Activated CD8-positive, alpha-beta memory T cell treated with anti-CD3 and anti-CD28 coated beads, Interleukin-2, amount 10 ng/mL, durations not matched to agents 7 days and 5 days (primary cell): Measurements from ENCODE around the gene SIRPB2. TPM values are rescaled to one million over a fixed set of nuclear protein-coding genes. Genes with fewer than 3 reads are reported as not detected.
"Not testable (repeated sequence)": the region's sequence is repeated elsewhere in the genome, so short reads cannot be mapped to it uniquely, and the experiment has no call there.

ENCODE experiments used
- ATAC-seq: fragments of 150-1000 bp; cut with Tn5 transposase; one replicate; pipeline ENCODE4 v1.10.0; 2021; ENCODE audit warnings: moderate library complexity
- CTCF ChIA-PET: fragments of 350-600 bp; sonication (Branson Sonifier 250); formaldehyde crosslinking; loops from one replicate; lab custom pipeline; 2021; ENCODE audit warnings: antibody characterized with exemption; lab: Charles Lee
- DNase-seq: peaks from one replicate; pipeline ENCODE4 v3.0.0-alpha.2; 2020
- H3K27ac Mint-ChIP-seq: one replicate; pipeline ENCODE4 v1.8.0; 2021; ENCODE audit warnings: mild to moderate bottlenecking, mixed read lengths
- H3K27me3 Mint-ChIP-seq: one replicate; pipeline ENCODE4 v1.8.0; 2021; ENCODE audit warnings: mixed read lengths
- H3K36me3 Mint-ChIP-seq: one replicate; pipeline ENCODE4 v1.8.0; 2021; ENCODE audit warnings: mild to moderate bottlenecking, mixed read lengths
- H3K4me1 Mint-ChIP-seq: one replicate; pipeline ENCODE4 v1.8.0; 2021; ENCODE audit warnings: mixed read lengths
- H3K4me3 Mint-ChIP-seq: one replicate; pipeline ENCODE4 v1.8.0; 2021; ENCODE audit warnings: mild to moderate bottlenecking, moderate library complexity, mixed read lengths
- H3K9me3 Mint-ChIP-seq: one replicate; pipeline ENCODE4 v1.8.0; 2022; ENCODE audit warnings: low read depth, mixed read lengths
- total RNA-seq, 2 experiments: library from RNA; stranded (reverse); gene quantifications; one replicate each; pipeline ENCODE4 v1.2.3, GENCODE V29; 2021

Gene SIRPB2
- total RNA-seq, 2 experiments from 2014 or later: not detected

- DNase-seq (no peak), ATAC-seq (no peak)
- Mint-ChIP-seq H3K9me3 (peaks cover 5% of the 10 kb centered on the region), H3K4me1 (no peaks in the 10 kb centered on the region), H3K4me3 (no peak overlapping the region), H3K27me3 (peaks cover 19% of the 10 kb centered on the region), H3K36me3 (no peaks in the 10 kb centered on the region), H3K27ac (no peak overlapping the region)
- CTCF ChIA-PET: interaction anchor here (1.3 kb wide), 1 partner anchor 218 kb away, joined by 3 read pairs; no protein-coding TSS in a partner anchor
These were observed 25.8 kb upstream of the SIRPB2 start for GRCh38 chr20:1517010-1517409.

- DNase-seq (no peak), ATAC-seq (no peak)
- CTCF ChIA-PET: no interaction called here
- Mint-ChIP-seq H3K4me3 (no peak overlapping the region), H3K27ac (no peak overlapping the region), H3K27me3 (peaks cover 18% of the 10 kb centered on the region), H3K9me3 (peaks cover 5% of the 10 kb centered on the region), H3K4me1 (no peaks in the 10 kb centered on the region), H3K36me3 (no peaks in the 10 kb centered on the region)
These were observed 22.6 kb upstream of the SIRPB2 start for GRCh38 chr20:1513801-1514200.

GRCh38 chr20:1509237-1509636 is 18.0 kb upstream of the SIRPB2 start:
- CTCF ChIA-PET: interaction anchor here (0.6 to 5.6 kb wide), 9 partner anchors 10 to 267 kb away, joined by 3 to 40 read pairs (median 4); partner anchors contain the start of gene NSFL1C
- Mint-ChIP-seq H3K4me3 (no peak overlapping the region), H3K27me3 (peaks cover 50% of the 10 kb centered on the region), H3K36me3 (no peaks in the 10 kb centered on the region), H3K4me1 (no peaks in the 10 kb centered on the region), H3K9me3 (peaks cover 5% of the 10 kb centered on the region), H3K27ac (no peak overlapping the region)
- ATAC-seq (no peak), DNase-seq (no peak)

GRCh38 chr20:1508574-1508973 is 17.4 kb upstream of the SIRPB2 start:
- CTCF ChIA-PET: interaction anchor here (0.6 to 5.6 kb wide), 7 partner anchors 23 to 268 kb away, joined by 3 to 40 read pairs (median 5); partner anchors contain the start of gene NSFL1C
- Mint-ChIP-seq H3K27ac (no peak overlapping the region), H3K27me3 (peaks cover 51% of the 10 kb centered on the region), H3K4me3 (no peak overlapping the region), H3K4me1 (peaks cover 2% of the 10 kb centered on the region), H3K9me3 (peaks cover 5% of the 10 kb centered on the region), H3K36me3 (no peaks in the 10 kb centered on the region)
- ATAC-seq (no peak), DNase-seq (no peak)

GRCh38 chr20:1507276-1507675 is 16.1 kb upstream of the SIRPB2 start:
- H3K9me3 Mint-ChIP-seq: no peaks in the 10 kb centered on the region
- CTCF ChIA-PET: interaction anchor here (0.9 to 5.6 kb wide), 3 partner anchors 40 to 295 kb away, joined by 3 to 35 read pairs (median 4); partner anchors contain the start of gene NSFL1C
- H3K36me3 Mint-ChIP-seq: no peaks in the 10 kb centered on the region
- H3K27ac Mint-ChIP-seq: no peak overlapping the region
- DNase-seq (no peak), ATAC-seq (no peak)
- H3K27me3 Mint-ChIP-seq: peaks cover 64% of the 10 kb centered on the region
- peaks cover 4% of the 10 kb centered on the region for H3K4me1 Mint-ChIP-seq
- H3K4me3 Mint-ChIP-seq: no peak overlapping the region

- H3K27me3 Mint-ChIP-seq: peaks cover 65% of the 10 kb centered on the region
- ATAC-seq (no peak), DNase-seq (no peak)
- CTCF ChIA-PET: interaction anchor here (4.9 to 5.6 kb wide), 2 partner anchors 229 to 271 kb away, joined by 35 to 41 read pairs; no protein-coding TSS in a partner anchor
- H3K27ac Mint-ChIP-seq: no peak overlapping the region
- H3K4me1 Mint-ChIP-seq: peaks cover 4% of the 10 kb centered on the region
- no peaks in the 10 kb centered on the region for H3K36me3 Mint-ChIP-seq
- H3K9me3 Mint-ChIP-seq: no peaks in the 10 kb centered on the region
- no peak overlapping the region for H3K4me3 Mint-ChIP-seq
These were observed 14.7 kb upstream of the SIRPB2 start for GRCh38 chr20:1505871-1506270.

GRCh38 chr20:1505361-1505760 is 14.1 kb upstream of the SIRPB2 start:
- CTCF ChIA-PET: interaction anchor here (2.5 to 4.9 kb wide), 2 partner anchors 24 to 271 kb away, joined by 10 to 41 read pairs; no protein-coding TSS in a partner anchor
- peaks cover 4% of the 10 kb centered on the region for H3K4me1 Mint-ChIP-seq
- H3K36me3 Mint-ChIP-seq: no peaks in the 10 kb centered on the region
- peaks cover 68% of the 10 kb centered on the region for H3K27me3 Mint-ChIP-seq
- no peak for ATAC-seq
- no peak overlapping the region for H3K27ac Mint-ChIP-seq
- H3K4me3 Mint-ChIP-seq: no peak overlapping the region
- no peak for DNase-seq
- no peaks in the 10 kb centered on the region for H3K9me3 Mint-ChIP-seq

GRCh38 chr20:1503564-1504227 is 12.5 kb upstream of the SIRPB2 start:
- H3K27ac Mint-ChIP-seq: no peak overlapping the region
- no peak overlapping the region for H3K4me3 Mint-ChIP-seq
- H3K27me3 Mint-ChIP-seq: peaks cover 75% of the 10 kb centered on the region

GRCh38 chr20:1500496-1500895 is 9.3 kb upstream of the SIRPB2 start:
- no peak for ATAC-seq
- CTCF ChIA-PET: no interaction called here
- H3K27me3 Mint-ChIP-seq: peaks cover 81% of the 10 kb centered on the region
- peaks cover 4% of the 10 kb centered on the region for H3K4me1 Mint-ChIP-seq
- DNase-seq: no peak
- H3K27ac Mint-ChIP-seq: no peak overlapping the region
- no peaks in the 10 kb centered on the region for H3K9me3 Mint-ChIP-seq
- no peak overlapping the region for H3K4me3 Mint-ChIP-seq
- H3K36me3 Mint-ChIP-seq: no peaks in the 10 kb centered on the region

More at GRCh38 chr20:1503564-1504227, 12.5 kb upstream of the SIRPB2 start:
- Mint-ChIP-seq H3K9me3 (no peaks in the 10 kb centered on the region), H3K4me1 (peaks cover 4% of the 10 kb centered on the region), H3K36me3 (no peaks in the 10 kb centered on the region)
- CTCF ChIA-PET: interaction anchor here (0.6 to 4.9 kb wide), 55 partner anchors 8 to 408 kb away, joined by 3 to 41 read pairs (median 4); partner anchors contain the start of genes NSFL1C, RAD21L1, SIRPB2 and SNPH
- peak; percentile 99 for ATAC-seq
- peak; percentile 86 for DNase-seq

GRCh38 chr20:1499528-1500420 is 8.6 kb upstream of the SIRPB2 start:
- Mint-ChIP-seq H3K36me3 (no peaks in the 10 kb centered on the region), H3K27ac (no peak overlapping the region), H3K9me3 (no peaks in the 10 kb centered on the region), H3K27me3 (peaks cover 84% of the 10 kb centered on the region), H3K4me3 (no peak overlapping the region), H3K4me1 (peaks cover 4% of the 10 kb centered on the region)
- no peak for DNase-seq
- CTCF ChIA-PET: no interaction called here
- ATAC-seq: no peak

GRCh38 chr20:1497371-1497770 is 6.2 kb upstream of the SIRPB2 start:
- H3K9me3 Mint-ChIP-seq, H3K4me1 Mint-ChIP-seq, ATAC-seq, DNase-seq, H3K4me3 Mint-ChIP-seq, H3K36me3 Mint-ChIP-seq, H3K27ac Mint-ChIP-seq: not testable (repeated sequence)
- CTCF ChIA-PET: interaction anchor here (0.7 to 1.4 kb wide), 4 partner anchors 30 to 287 kb away, joined by 3 to 4 read pairs (median 4); no protein-coding TSS in a partner anchor
- peaks cover 79% of the 10 kb centered on the region for H3K27me3 Mint-ChIP-seq

- no peak for ATAC-seq
These were observed 5.7 kb upstream of the SIRPB2 start for GRCh38 chr20:1496930-1497329.

GRCh38 chr20:1494436-1494835 is 3.2 kb upstream of the SIRPB2 start:
- CTCF ChIA-PET: no interaction called here
- Mint-ChIP-seq H3K27me3 (peaks cover 69% of the 10 kb centered on the region), H3K27ac (no peak overlapping the region), H3K36me3 (no peaks in the 10 kb centered on the region), H3K4me3 (no peak overlapping the region), H3K4me1 (peaks cover 6% of the 10 kb centered on the region), H3K9me3 (peaks cover 2% of the 10 kb centered on the region)
- DNase-seq: no peak
- no peak for ATAC-seq

More at GRCh38 chr20:1496930-1497329, 5.7 kb upstream of the SIRPB2 start:
- H3K36me3 Mint-ChIP-seq: no peaks in the 10 kb centered on the region
- peaks cover 2% of the 10 kb centered on the region for H3K4me1 Mint-ChIP-seq
- CTCF ChIA-PET: interaction anchor here (0.7 to 1.4 kb wide), 2 partner anchors 30 to 48 kb away, joined by 4 read pairs; no protein-coding TSS in a partner anchor
- H3K27me3 Mint-ChIP-seq: peaks cover 74% of the 10 kb centered on the region
- H3K27ac Mint-ChIP-seq: no peak overlapping the region
- H3K4me3 Mint-ChIP-seq: no peak overlapping the region
- DNase-seq: no peak
- peaks cover 2% of the 10 kb centered on the region for H3K9me3 Mint-ChIP-seq
